ENCODE data around the gene SERTAD3. TPM values are rescaled to one million over a fixed set of nuclear protein-coding genes. Genes with fewer than 3 reads are reported as not detected.

Gene SERTAD3
- total and polyA plus RNA-seq, 2 experiments from 2014 or later = 44.4 to 73.8 TPM

DNA sequence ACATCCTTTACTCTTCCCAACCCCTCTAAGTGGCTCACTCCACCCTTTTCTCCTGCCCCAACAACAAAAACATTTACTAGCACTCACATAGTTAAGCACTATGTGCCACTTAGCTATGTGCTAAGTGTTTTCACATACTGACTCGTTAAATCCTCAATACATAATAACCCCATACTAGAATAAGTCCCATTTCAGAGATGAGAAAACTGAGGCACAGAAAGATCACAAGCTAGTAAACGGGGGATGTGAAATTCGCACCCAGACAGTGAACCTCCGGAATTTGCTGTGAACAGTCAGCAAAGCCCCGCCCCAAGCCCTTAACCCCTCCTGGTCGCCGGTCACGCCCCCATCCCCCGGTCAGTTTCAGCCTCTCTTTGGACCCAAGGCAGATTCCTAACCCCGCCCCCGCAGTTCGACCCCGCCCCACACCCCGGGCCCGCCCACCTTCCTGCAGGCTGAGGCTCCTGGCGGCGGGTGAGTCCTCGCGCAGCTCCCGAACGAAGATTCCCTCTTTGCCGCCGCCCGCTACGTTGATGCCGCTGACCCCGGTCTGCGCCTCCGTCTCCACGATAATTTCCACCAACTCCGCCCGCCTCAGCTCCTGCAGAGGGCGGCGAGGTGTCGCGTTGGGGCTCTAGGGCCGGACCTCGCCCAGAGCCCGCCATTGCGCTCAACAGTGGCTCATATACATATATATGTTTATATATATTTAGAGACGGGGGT is 40.7 kb downstream of the SERTAD3 start:
- H3K27ac ChIP-seq = peak overlapping the region; percentile 74
- peak; percentile 93 to 96 for DNase-seq (ENCODE audit: low read depth in 1 of 2, low spot score in 1 of 2)

DNA sequence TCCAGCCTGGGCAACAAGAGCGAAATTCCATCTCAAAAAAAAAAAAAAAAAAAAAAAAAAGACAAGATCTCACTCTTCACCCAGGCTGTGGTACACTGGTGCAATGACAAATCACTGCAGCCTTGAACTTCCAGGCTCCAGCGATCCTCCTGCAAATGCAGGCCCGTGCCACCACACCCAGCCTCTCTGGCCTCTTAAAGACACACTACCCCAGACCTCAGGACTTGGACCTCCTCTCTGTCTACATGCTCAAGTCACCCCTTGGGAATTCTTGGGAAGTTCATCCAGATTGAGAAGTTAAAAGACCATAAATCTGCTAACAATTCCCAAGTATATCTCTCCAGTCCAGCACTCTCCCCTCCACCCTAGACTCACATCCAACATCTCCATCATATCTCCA is 43.6 kb downstream of the SERTAD3 start:
- Histone ChIP-seq H3K4me3 (no peak overlapping the region), H3K27ac (no peak overlapping the region), H3K36me3 (no peaks in the 10 kb centered on the region), H3K4me1 (ENCODE audit: low read depth) (no peaks in the 10 kb centered on the region), H3K27me3 (no peaks in the 10 kb centered on the region), H3K9me3 (ENCODE audit: low read depth) (no peaks in the 10 kb centered on the region)
- no peak for DNase-seq (ENCODE audit: low read depth in 1 of 2, low spot score in 1 of 2)
- TF ChIP-seq CTCF (IDR thresholded peaks at IDR 0.05; ENCODE audit: low read depth, low read length) = no peak

More for the DNA sequence above, 40.7 kb downstream of the SERTAD3 start:
- peak overlapping the region; percentile 43 for H3K4me3 ChIP-seq
- no peaks in the 10 kb centered on the region for H3K9me3 ChIP-seq (ENCODE audit: low read depth)
- no peaks in the 10 kb centered on the region for H3K36me3 ChIP-seq
- no peak for TF ChIP-seq CTCF (IDR thresholded peaks at IDR 0.05; ENCODE audit: low read depth, low read length)
- no peaks in the 10 kb centered on the region for H3K4me1 ChIP-seq (ENCODE audit: low read depth)
- H3K27me3 ChIP-seq = no peaks in the 10 kb centered on the region

GRCh38 chr19:40398417-40399131 is 45.6 kb downstream of the SERTAD3 start:
- no peaks in the 10 kb centered on the region for H3K9me3 ChIP-seq (ENCODE audit: low read depth)
- no peaks in the 10 kb centered on the region for H3K36me3 ChIP-seq
- no peaks in the 10 kb centered on the region for H3K27me3 ChIP-seq
- no peak overlapping the region for H3K27ac ChIP-seq
- no peaks in the 10 kb centered on the region for H3K4me1 ChIP-seq (ENCODE audit: low read depth)
- H3K4me3 ChIP-seq = no peak overlapping the region
- TF ChIP-seq CTCF (IDR thresholded peaks at IDR 0.05; ENCODE audit: low read depth, low read length) = no peak
- peak in 1 of 2 donors; percentile 38 for DNase-seq (ENCODE audit: low read depth in 1 of 2, low spot score in 1 of 2)

DNA sequence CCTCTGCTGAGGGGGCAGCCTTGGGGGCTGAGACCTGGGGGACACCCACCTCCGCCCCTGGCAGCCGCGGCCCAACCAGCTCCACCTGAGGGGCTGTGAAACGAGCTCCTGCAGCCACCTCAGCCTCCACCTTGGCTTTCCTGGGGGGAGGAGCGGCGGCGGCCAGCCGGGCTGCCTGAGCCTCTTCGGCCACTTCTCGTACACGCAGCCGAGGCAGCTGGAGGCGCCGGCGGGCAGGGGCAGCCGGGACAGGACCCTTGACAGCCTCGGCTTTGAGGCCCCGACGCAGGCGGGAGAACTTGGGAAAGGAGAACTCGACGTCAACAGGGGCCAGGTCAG is 46.6 kb downstream of the SERTAD3 start:
- no peak for TF ChIP-seq CTCF (IDR thresholded peaks at IDR 0.05; ENCODE audit: low read depth, low read length)
- no peaks in the 10 kb centered on the region for H3K9me3 ChIP-seq (ENCODE audit: low read depth)
- DNase-seq (ENCODE audit: low read depth in 1 of 2, low spot score in 1 of 2) = no peak
- no peaks in the 10 kb centered on the region for H3K27me3 ChIP-seq
- H3K27ac ChIP-seq = no peak overlapping the region
- H3K36me3 ChIP-seq = no peaks in the 10 kb centered on the region
- H3K4me3 ChIP-seq = no peak overlapping the region
- H3K4me1 ChIP-seq (ENCODE audit: low read depth) = no peaks in the 10 kb centered on the region

- Histone ChIP-seq H3K36me3 (no peaks in the 10 kb centered on the region), H3K4me1 (ENCODE audit: low read depth) (no peaks in the 10 kb centered on the region), H3K27me3 (no peaks in the 10 kb centered on the region), H3K4me3 (no peak overlapping the region), H3K27ac (no peak overlapping the region), H3K9me3 (ENCODE audit: low read depth) (no peaks in the 10 kb centered on the region)
- DNase-seq (ENCODE audit: low read depth in 1 of 2, low spot score in 1 of 2) = no peak
- TF ChIP-seq CTCF (IDR thresholded peaks at IDR 0.05; ENCODE audit: low read depth, low read length) = no peak
Observed at GRCh38 chr19:40396886-40397567, 47.1 kb downstream of the SERTAD3 start.

Measured in cardiac muscle cell (in vitro differentiated cells and primary cell).